ENCODE results near the gene C6orf47.

- no peak for TF ChIP-seq EZH2phosphoT487 (IDR thresholded peaks at IDR 0.05; ENCODE audit: low read depth)
- TF ChIP-seq CTCF (IDR thresholded peaks at IDR 0.05; ENCODE audit: low read depth, low read length), result no peak
These were observed 29.9 kb upstream of the C6orf47 start for GRCh38 chr6:31690231-31691077.
